ENCODE data around the gene RDH13. TPM values are rescaled to one million over a fixed set of nuclear protein-coding genes. Genes with fewer than 3 reads are reported as not detected.

Gene RDH13
- total and polyA plus RNA-seq, 8 donors, result 13.1 to 124 (median 21.5) TPM

DNA sequence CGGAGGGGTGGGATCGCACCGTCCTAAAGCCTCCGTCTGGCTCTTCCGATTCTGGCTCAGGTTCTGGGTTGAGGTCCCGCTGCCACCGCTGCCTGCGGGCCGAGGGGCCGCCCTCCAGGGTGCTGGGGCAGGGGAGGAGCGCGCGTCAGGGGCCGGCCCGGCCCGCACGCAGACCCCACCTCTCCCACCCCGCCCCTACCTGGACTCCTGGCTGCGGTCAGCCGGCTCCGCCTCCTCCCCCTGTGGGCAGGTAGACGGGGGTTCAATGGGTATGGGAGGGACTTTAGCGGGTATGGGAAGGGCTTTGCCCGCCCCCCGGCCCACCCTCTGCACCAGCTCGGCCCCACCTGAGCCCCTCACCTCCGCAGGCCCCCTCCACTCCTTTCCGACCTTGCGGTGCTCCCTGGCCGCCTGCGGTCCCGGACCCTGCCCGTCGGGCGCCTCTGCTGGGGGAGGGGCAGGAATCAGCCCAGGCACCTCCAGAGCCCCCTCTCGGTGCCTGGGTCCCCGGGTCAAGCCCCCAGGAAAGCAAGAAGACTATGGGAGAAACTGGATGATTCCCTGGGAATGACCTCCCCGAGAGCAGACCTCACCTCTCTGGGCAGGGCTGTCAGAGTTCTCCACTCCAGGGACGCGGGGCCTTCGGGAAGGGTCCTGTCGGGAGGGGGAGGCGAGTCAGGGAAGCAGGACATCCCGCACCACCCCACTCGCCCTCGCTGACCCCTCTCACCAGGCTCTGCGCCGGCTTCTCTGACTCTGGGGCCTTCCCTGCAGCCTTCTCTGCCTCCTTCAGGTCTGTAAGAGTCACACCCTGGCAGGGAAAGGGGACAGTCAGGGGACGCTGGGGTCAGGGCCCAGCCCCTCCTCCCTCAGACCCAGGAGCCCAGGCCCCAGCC, 29.7 kb upstream of the RDH13 start:
- DNase-seq, result peak in 1 of 2 donors; percentile 50
- no peak for TF ChIP-seq POLR2AphosphoS5 (IDR thresholded peaks at IDR 0.05)
- TF ChIP-seq POLR2A (IDR thresholded peaks at IDR 0.05), result no peak
- TF ChIP-seq EP300 (IDR thresholded peaks at IDR 0.05), result no peak
- TF ChIP-seq, protein P1, sequence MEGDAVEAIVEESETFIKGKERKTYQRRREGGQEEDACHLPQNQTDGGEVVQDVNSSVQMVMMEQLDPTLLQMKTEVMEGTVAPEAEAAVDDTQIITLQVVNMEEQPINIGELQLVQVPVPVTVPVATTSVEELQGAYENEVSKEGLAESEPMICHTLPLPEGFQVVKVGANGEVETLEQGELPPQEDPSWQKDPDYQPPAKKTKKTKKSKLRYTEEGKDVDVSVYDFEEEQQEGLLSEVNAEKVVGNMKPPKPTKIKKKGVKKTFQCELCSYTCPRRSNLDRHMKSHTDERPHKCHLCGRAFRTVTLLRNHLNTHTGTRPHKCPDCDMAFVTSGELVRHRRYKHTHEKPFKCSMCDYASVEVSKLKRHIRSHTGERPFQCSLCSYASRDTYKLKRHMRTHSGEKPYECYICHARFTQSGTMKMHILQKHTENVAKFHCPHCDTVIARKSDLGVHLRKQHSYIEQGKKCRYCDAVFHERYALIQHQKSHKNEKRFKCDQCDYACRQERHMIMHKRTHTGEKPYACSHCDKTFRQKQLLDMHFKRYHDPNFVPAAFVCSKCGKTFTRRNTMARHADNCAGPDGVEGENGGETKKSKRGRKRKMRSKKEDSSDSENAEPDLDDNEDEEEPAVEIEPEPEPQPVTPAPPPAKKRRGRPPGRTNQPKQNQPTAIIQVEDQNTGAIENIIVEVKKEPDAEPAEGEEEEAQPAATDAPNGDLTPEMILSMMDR (IDR thresholded peaks at IDR 0.05), result no peak
- intact Hi-C loops (cut with DNase I; ENCODE audit: low total_unique reads), result no loop called here
- Histone ChIP-seq H3K9me3 (no peaks in the 10 kb centered on the region), H3K27me3 (no peaks in the 10 kb centered on the region), H3K4me3 (no peak overlapping the region), H3K4me1 (peaks cover 9 to 22% (median 13%) of the 10 kb centered on the region in 4 donors), H3K27ac (no peak overlapping the region), H3K36me3 (peaks cover 43 to 71% (median 60%) of the 10 kb centered on the region in 4 donors)
- WGBS, 5 donors, result 88 to 94% (median 88%) methylated on average over 31 to 49 of the region's 49 CpGs

- peak in 1 of 2 donors; percentile 48 for DNase-seq
- Histone ChIP-seq H3K4me1 (peaks cover 16 to 29% (median 20%) of the 10 kb centered on the region in 4 donors), H3K36me3 (peaks cover 43 to 74% (median 61%) of the 10 kb centered on the region in 4 donors), H3K27me3 (peaks cover 0 to 5% (median 4%) of the 10 kb centered on the region in 3 donors), H3K4me3 (no peak overlapping the region), H3K27ac (no peak overlapping the region), H3K9me3 (no peaks in the 10 kb centered on the region)
- TF ChIP-seq POLR2AphosphoS5 (IDR thresholded peaks at IDR 0.05) (no peak), EP300 (IDR thresholded peaks at IDR 0.05) (no peak), POLR2A (IDR thresholded peaks at IDR 0.05) (no peak)
- TF ChIP-seq, protein P1 (IDR thresholded peaks at IDR 0.05), result no peak
- intact Hi-C loops (cut with DNase I; ENCODE audit: low total_unique reads), result no loop called here
- 80 to 89% (median 83%) methylated on average over 21 to 27 of the region's 27 CpGs for WGBS, 5 donors
These were observed 29.0 kb upstream of the RDH13 start for GRCh38 chr19:55091955-55092354.

- intact Hi-C loops (cut with DNase I; ENCODE audit: low total_unique reads), result no loop called here
- WGBS, 5 donors, result 81 to 90% (median 86%) methylated on average over 27 to 32 of the region's 32 CpGs
- Histone ChIP-seq H3K4me1 (peaks cover 23 to 35% (median 26%) of the 10 kb centered on the region in 4 donors), H3K27ac (no peak overlapping the region), H3K4me3 (no peak overlapping the region), H3K27me3 (peaks cover 0 to 12% (median 10%) of the 10 kb centered on the region in 3 donors), H3K36me3 (peaks cover 43 to 76% (median 60%) of the 10 kb centered on the region in 4 donors), H3K9me3 (no peaks in the 10 kb centered on the region)
- DNase-seq, result peak in 1 of 2 donors; percentile 20
- TF ChIP-seq EP300 (IDR thresholded peaks at IDR 0.05), result no peak
- TF ChIP-seq, protein P1 (IDR thresholded peaks at IDR 0.05), result no peak
- TF ChIP-seq POLR2A (IDR thresholded peaks at IDR 0.05), result no peak
- TF ChIP-seq POLR2AphosphoS5 (IDR thresholded peaks at IDR 0.05), result no peak
These were observed 28.4 kb upstream of the RDH13 start for GRCh38 chr19:55091126-55091910.

DNA sequence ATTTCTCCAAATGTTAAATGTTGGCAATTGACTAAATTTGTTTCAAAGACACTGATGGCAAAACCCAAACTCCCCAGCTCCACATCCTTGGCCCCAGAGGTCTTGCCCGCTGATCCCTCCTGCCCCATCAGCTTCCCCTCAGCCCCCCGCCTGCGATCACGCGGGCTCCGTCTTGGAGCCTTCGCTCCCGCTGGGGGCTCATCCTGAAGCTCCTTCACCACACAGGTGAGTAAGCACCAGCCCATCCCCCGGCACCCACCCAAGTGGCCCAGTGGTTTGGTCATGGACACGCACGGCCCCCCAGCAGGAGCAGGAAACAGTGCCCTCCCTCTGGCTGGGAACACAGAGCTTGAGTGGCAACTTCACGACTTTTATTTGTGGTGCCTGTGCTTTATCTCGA, 27.6 kb upstream of the RDH13 start:
- no peaks in the 10 kb centered on the region for H3K9me3 ChIP-seq
- TF ChIP-seq EP300 (IDR thresholded peaks at IDR 0.05), result no peak
- no peak for TF ChIP-seq POLR2AphosphoS5 (IDR thresholded peaks at IDR 0.05)
- no peak for TF ChIP-seq POLR2A (IDR thresholded peaks at IDR 0.05)
- TF ChIP-seq, protein P1 (IDR thresholded peaks at IDR 0.05), result no peak
- peaks cover 42 to 68% (median 55%) of the 10 kb centered on the region in 4 donors for H3K36me3 ChIP-seq
- peaks cover 0 to 19% (median 15%) of the 10 kb centered on the region in 3 donors for H3K27me3 ChIP-seq
- DNase-seq, result no peak
- intact Hi-C loops (cut with DNase I; ENCODE audit: low total_unique reads), result no loop called here
- H3K4me1 ChIP-seq, result peaks cover 24 to 39% (median 31%) of the 10 kb centered on the region in 4 donors
- WGBS, 5 donors, result 87 to 97% (median 94%) methylated on average over 12 to 13 of the region's 13 CpGs
- H3K27ac ChIP-seq, result no peak overlapping the region
- no peak overlapping the region for H3K4me3 ChIP-seq
